Keratinocyte (primary cell): ENCODE measurements around the gene CPNE7. TPM values are rescaled to one million over a fixed set of nuclear protein-coding genes. Genes with fewer than 3 reads are reported as not detected.
A peak's percentile ranks its signal among the peaks of the same experiment; 100 is the strongest.

Source experiments
- DNase-seq: peaks from one replicate; pipeline ENCODE4 v3.0.0-alpha.2; 2011; ENCODE audit warnings: low read depth, missing footprints, low spot score
- FAIRE-seq: peaks from 2 replicates; lab custom pipeline; 2011; peaks lifted over from hg19 to GRCh38; lab: Jason Lieb, UNC
- H2AFZ ChIP-seq: 2 replicates; pipeline ENCODE4 v1.6.0; 2012; ENCODE audit warnings: low read length, control low read depth, inconsistent platforms; ENCODE audit not compliant: control insufficient read depth
- H3K27ac ChIP-seq: 2 replicates; pipeline ENCODE4 v1.5.1; 2011; ENCODE audit warnings: low read length; ENCODE audit not compliant: control insufficient read depth, insufficient read depth
- H3K27me3 ChIP-seq: 3 replicates; pipeline ENCODE4 v1.6.0; 2011; ENCODE audit warnings: low read length; ENCODE audit not compliant: control insufficient read depth, insufficient read depth; ENCODE audit errors: extremely low read depth
- H3K36me3 ChIP-seq, 2 experiments: 2 replicates in 1 of 2; 3 replicates in 1 of 2; pipeline ENCODE4 v1.5.1; 2011; ENCODE audit warnings: low read length in 2 of 2, mild to moderate bottlenecking in 1 of 2; ENCODE audit not compliant: control insufficient read depth in 2 of 2, insufficient read depth in 2 of 2; ENCODE audit errors: extremely low read depth in 1 of 2
- H3K4me1 ChIP-seq: 3 replicates; pipeline ENCODE4 v1.5.1; 2011; ENCODE audit warnings: low read length; ENCODE audit not compliant: control insufficient read depth, insufficient read depth; ENCODE audit errors: extremely low read depth
- H3K4me2 ChIP-seq: 3 replicates; pipeline ENCODE4 v1.6.0; 2011; ENCODE audit warnings: low read depth, low read length; ENCODE audit not compliant: control insufficient read depth, insufficient read depth; ENCODE audit errors: extremely low read depth
- H3K4me3 ChIP-seq, 3 experiments: fragments of 200-600 bp in 1 of 3; sonication (generic) in 1 of 3; 2 replicates in 2 of 3; 3 replicates in 1 of 3; pipeline ENCODE4 v1.5.1; 2011 to 2016; ENCODE audit warnings: low read length in 3 of 3, mild to moderate bottlenecking in 3 of 3, control low read depth in 2 of 3, inconsistent platforms in 1 of 3, low read depth in 1 of 3, mixed read lengths in 1 of 3, mixed run types in 1 of 3, moderate library complexity in 1 of 3; ENCODE audit not compliant: control insufficient read depth in 2 of 3, insufficient read depth in 2 of 3; ENCODE audit errors: extremely low read depth in 1 of 3
- H3K79me2 ChIP-seq: 2 replicates; pipeline ENCODE4 v1.6.0; 2012; ENCODE audit warnings: low read length; ENCODE audit not compliant: control insufficient read depth, insufficient read depth
- H3K9ac ChIP-seq: 3 replicates; pipeline ENCODE4 v1.6.0; 2011; ENCODE audit warnings: low read length; ENCODE audit not compliant: control insufficient read depth, insufficient read depth; ENCODE audit errors: extremely low read depth
- H3K9me1 ChIP-seq: 3 replicates; pipeline ENCODE4 v1.6.0; 2011; ENCODE audit warnings: low read length; ENCODE audit not compliant: control insufficient read depth, insufficient read depth; ENCODE audit errors: extremely low read depth
- H3K9me3 ChIP-seq: 2 replicates; pipeline ENCODE4 v1.5.1; 2012; ENCODE audit warnings: low read depth, low read length; ENCODE audit not compliant: control insufficient read depth
- H4K20me1 ChIP-seq: 3 replicates; pipeline ENCODE4 v1.6.0; 2011; ENCODE audit warnings: low read length; ENCODE audit not compliant: control insufficient read depth, insufficient read depth; ENCODE audit errors: extremely low read depth
- CTCF ChIP-seq, 3 experiments: IDR thresholded peaks in 1 of 3; conservative IDR thresholded peaks in 1 of 3; optimal IDR thresholded peaks in 1 of 3; 2 replicates in 2 of 3; 3 replicates in 1 of 3; pipeline versions ENCODE3 to v1.5.1; 2011; ENCODE audit warnings: low read length in 3 of 3, mild to moderate bottlenecking in 3 of 3, moderate library complexity in 2 of 3, control low read depth in 1 of 3, inconsistent platforms in 1 of 3; ENCODE audit not compliant: insufficient read depth in 2 of 3; ENCODE audit errors: extremely low read depth in 1 of 3
- EZH2 ChIP-seq: IDR thresholded peaks from one replicate; pipeline ENCODE4 v1.6.1; 2012; ENCODE audit warnings: inconsistent platforms, mild to moderate bottlenecking, low read length, moderate library complexity
- dilution Hi-C: fragments of 300-500 bp; cut with MboI; formaldehyde crosslinking; loops from one replicate; pipeline ENCODE4 v1.7.0; 2020; ENCODE audit warnings: low sequenced_read_pairs; ENCODE audit not compliant: extremely low pct_ligation_motif_present
- polyA plus RNA-seq, 5 experiments: library from polyadenylated mRNA; depleted of rRNA in 3 of 5; stranded (reverse) in 3 of 5; stranded (forward) in 1 of 5; unstranded in 1 of 5; fragments of >200 nt; gene quantifications; 1 replicate in 1 of 5; 2 replicates in 3 of 5; 3 replicates in 1 of 5; pipeline versions ENCODE4 v1.2.1 to v1.2.3, GENCODE V29; 2011 to 2012; ENCODE audit warnings: missing spikeins in 2 of 5, low read depth in 1 of 5, low replicate concordance in 1 of 5

The CPNE7 gene
- polyA plus RNA-seq, 1 donor (not counting 4 experiments of a cell fraction or from before 2014, with no cell fraction given) = 9.1 TPM

GRCh38 chr16:89600956-89601355, 25.4 kb downstream of the CPNE7 start:
- FAIRE-seq (no peak), DNase-seq (no peak)
- Histone ChIP-seq H4K20me1 (no peaks in the 10 kb centered on the region), H3K27me3 (peaks cover 8% of the 10 kb centered on the region), H3K79me2 (no peaks in the 10 kb centered on the region), H3K27ac (no peak overlapping the region), H3K4me2 (no peak overlapping the region), H2AFZ (no peak overlapping the region), H3K9me3 (no peaks in the 10 kb centered on the region), H3K4me3 (no peak overlapping the region), H3K4me1 (peaks cover 37% of the 10 kb centered on the region), H3K9ac (no peak overlapping the region), H3K36me3 (no peaks in the 10 kb centered on the region), H3K9me1 (no peaks in the 10 kb centered on the region)
- TF ChIP-seq CTCF (optimal IDR thresholded peaks at IDR 0.05 in 1 of 3, IDR thresholded peaks at IDR 0.05 in 1 of 3, conservative IDR thresholded peaks at IDR 0.05 in 1 of 3; ENCODE audit: extremely low read depth in 1 of 3, insufficient read depth in 2 of 3, low read length in 3 of 3) (no peak), EZH2 (no peak)
- dilution Hi-C loops = no loop called here

DNA sequence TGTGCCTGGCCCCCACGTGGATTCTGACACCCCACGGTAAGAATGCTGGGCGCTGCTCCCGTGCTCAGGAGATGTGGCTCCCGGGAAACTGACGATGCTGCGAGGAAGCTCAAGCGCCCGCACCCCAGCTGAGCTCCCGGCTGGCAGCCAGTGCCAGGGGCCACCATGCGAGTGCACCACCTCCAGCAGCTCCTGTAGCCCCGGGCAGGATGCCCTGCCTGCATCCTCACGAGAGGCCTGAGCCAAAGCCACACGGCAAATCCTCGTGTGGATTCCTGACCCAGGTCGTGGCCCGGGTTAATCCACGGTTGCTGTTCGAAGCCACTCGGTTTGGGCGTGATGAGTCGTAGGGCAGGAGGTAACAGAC, 26.3 kb downstream of the CPNE7 start:
- no peaks in the 10 kb centered on the region for H3K9me1 ChIP-seq
- H3K79me2 ChIP-seq = no peaks in the 10 kb centered on the region
- peaks cover 38% of the 10 kb centered on the region for H3K4me1 ChIP-seq
- H3K27ac ChIP-seq = peak overlapping the region; percentile 36
- H3K4me2 ChIP-seq = peak overlapping the region; percentile 80
- peak overlapping the region; percentile 51 for H2AFZ ChIP-seq
- no peaks in the 10 kb centered on the region for H4K20me1 ChIP-seq
- H3K36me3 ChIP-seq = no peaks in the 10 kb centered on the region
- H3K27me3 ChIP-seq = peaks cover 9% of the 10 kb centered on the region
- dilution Hi-C loops = no loop called here
- H3K9ac ChIP-seq = peak overlapping the region; percentile 50
- no peak for FAIRE-seq
- no peak for DNase-seq
- TF ChIP-seq EZH2 (no peak), CTCF (optimal IDR thresholded peaks at IDR 0.05 in 1 of 3, IDR thresholded peaks at IDR 0.05 in 1 of 3, conservative IDR thresholded peaks at IDR 0.05 in 1 of 3; ENCODE audit: extremely low read depth in 1 of 3, insufficient read depth in 2 of 3, low read length in 3 of 3) (no peak)
- no peaks in the 10 kb centered on the region for H3K9me3 ChIP-seq
- peak overlapping the region in 1 of 3 experiments; percentile 33 for H3K4me3 ChIP-seq
